GM19239 (cell line): ENCODE results near the gene RDH5.

ENCODE experiments used
- DNase-seq: peaks from one replicate; pipeline ENCODE4 v3.0.0; 2011; ENCODE audit warnings: low spot score; ENCODE audit not compliant: insufficient read length
- FAIRE-seq: peaks from 2 replicates; lab custom pipeline; 2011; peaks lifted over from hg19 to GRCh38; lab: Jason Lieb, UNC

The RDH5 gene

GRCh38 chr12:55711786-55712553 lies 8.2 kb upstream of the RDH5 start:
- FAIRE-seq = no peak
- no peak for DNase-seq

- FAIRE-seq (no peak), DNase-seq (no peak)
Measured at GRCh38 chr12:55712700-55713415, 7.3 kb upstream of the RDH5 start.

DNA sequence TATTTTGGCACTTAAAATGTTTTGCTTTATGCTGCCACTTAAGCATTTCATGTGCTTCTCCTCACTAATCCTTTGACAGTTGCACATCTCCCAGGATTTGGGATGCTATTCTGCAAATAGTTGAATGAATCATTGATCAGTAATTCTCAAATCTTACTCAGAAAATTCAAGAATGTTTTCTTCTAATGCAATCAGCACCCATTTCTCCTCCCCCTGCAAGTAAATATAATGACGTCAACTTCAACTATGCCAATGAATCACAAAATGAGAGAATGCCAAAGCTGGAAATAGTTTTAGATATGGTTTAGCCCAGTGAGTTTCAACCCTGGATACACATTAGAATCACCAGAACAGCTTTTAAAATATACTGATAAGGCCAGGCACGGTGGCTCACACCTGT lies 6.5 kb upstream of the RDH5 start:
- FAIRE-seq (no peak), DNase-seq (no peak)

GRCh38 chr12:55715169-55715764 lies 4.9 kb upstream of the RDH5 start:
- DNase-seq = no peak
- no peak for FAIRE-seq

GRCh38 chr12:55715833-55716581 lies 4.2 kb upstream of the RDH5 start, which contains the start of gene BLOC1S1:
Gene BLOC1S1, plus strand, starts transcription at chr12:55716046. Its CDS starts 6 bp downstream, at chr12:55716052.
- peak; percentile 94 for FAIRE-seq

DNA sequence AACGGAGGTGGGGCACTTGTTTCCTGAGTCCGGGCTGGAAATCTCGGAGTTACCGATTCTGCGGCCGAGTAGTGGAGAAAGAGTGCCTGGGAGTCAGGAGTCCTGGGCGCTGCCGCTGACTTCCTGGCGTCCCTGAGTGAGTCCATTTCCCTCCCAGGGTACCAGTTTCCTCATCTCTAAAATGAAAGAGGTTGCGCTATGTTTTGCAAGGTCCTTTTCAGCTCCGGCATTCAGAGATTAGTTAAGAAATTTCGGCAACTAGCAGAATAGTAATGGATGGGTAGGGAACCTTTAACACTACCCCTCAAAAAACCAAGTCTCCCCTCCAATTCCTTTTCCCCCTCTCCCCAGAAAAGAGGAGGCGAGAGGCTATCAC lies 3.6 kb upstream of the RDH5 start:
- DNase-seq = no peak
- no peak for FAIRE-seq

More at GRCh38 chr12:55715833-55716581, 4.2 kb upstream of the RDH5 start, which contains the start of gene BLOC1S1:
- DNase-seq = peak; percentile 94

GRCh38 chr12:55717011-55718007 lies 2.9 kb upstream of the RDH5 start:
- no peak for DNase-seq
- FAIRE-seq = no peak

DNA sequence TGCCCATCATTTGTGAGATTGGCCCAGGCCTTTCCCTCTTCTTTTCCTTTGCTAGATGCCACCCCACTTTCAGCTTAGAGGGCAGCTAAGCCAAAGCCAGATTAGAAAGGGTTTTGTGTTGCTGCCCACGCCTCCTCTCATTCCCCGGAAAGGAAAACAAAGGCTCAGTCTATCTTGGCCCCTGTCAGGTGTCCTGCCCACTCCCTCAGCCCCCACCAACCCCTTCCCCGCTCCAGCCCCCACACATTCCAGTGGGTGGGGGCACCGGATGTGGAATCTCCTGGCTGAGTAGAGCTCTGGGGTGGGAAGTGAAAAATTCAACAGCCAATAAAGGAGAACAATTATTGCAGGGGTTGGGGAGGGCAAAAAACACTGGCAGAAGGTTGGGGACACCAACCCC lies 2.2 kb upstream of the RDH5 start:
- DNase-seq = no peak
- no peak for FAIRE-seq

- DNase-seq (no peak), FAIRE-seq (no peak)
Measured at GRCh38 chr12:55718624-55719275, 1.4 kb upstream of the RDH5 start.

DNA sequence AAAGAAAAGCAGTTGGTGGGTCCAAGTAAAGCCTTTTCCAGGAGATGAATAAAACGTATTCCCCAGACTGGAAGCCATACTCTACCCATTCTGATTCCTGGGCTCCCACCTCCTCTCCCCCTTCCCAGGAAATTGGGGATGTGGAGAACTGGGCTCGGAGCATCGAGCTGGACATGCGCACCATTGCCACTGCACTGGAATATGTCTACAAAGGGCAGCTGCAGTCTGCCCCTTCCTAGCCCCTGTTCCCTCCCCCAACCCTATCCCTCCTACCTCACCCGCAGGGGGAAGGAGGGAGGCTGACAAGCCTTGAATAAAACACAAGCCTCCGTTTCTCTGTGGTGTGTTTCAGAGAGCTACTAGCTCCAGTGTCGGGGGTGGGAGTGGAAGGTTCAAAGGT lies 822 bp upstream of the RDH5 start:
- no peak for DNase-seq
- FAIRE-seq = no peak

- DNase-seq (no peak), FAIRE-seq (no peak)
Measured at GRCh38 chr12:55720894-55721444, 776 bp downstream of the RDH5 start.

GRCh38 chr12:55721601-55722213 lies 1.5 kb downstream of the RDH5 start:
- DNase-seq = no peak
- no peak for FAIRE-seq

DNA sequence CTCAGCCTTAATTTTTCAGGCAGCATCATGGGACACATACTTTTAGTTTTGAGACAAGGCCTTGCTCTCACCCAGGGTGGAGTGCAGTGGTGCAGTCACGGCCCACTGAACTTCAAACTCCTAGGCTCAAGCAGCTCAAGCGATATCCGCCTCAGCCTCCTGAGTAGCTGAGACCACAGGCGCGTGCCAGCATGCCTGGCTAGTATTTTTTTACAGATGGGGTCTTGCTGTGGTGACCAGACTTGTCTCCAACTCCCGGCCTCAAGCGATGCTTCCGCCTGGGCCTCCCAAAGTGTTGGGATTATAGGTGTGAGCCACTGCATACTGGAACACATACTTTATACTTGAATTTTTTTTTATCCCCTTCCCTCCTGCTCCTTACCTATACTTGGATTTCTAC lies 2.8 kb downstream of the RDH5 start:
- no peak for DNase-seq
- FAIRE-seq = no peak

GRCh38 chr12:55723516-55724225 lies 3.5 kb downstream of the RDH5 start:
- no peak for FAIRE-seq
- DNase-seq = no peak

DNA sequence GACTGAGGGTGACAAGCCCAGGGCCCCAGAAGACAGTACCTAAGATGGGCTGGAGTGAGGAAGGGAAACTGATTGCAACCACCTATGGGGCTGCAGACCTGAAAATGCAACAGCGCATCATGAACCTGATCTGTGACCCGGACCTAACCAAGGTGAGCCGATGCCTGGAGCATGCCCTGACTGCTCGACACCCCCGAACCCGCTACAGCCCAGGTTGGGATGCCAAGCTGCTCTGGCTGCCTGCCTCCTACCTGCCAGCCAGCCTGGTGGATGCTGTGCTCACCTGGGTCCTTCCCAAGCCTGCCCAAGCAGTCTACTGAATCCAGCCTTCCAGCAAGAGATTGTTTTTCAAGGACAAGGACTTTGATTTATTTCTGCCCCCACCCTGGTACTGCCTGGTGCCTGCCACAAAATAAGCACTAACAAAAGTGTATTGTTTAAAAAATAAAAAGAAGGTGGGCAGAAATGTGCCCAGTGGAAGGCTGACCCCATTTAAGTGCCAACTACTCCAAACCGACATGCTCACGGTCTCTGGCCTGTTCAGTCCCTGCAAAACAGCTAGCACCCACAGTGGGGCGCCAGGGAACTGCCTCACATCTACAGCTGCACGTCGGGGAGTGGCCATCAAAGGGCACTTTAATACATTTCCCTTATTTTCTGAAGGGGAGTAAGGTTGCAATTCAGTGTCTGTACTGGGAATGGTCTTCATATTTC lies 4.2 kb downstream of the RDH5 start:
- FAIRE-seq (peak; percentile 35), DNase-seq (no peak)

DNA sequence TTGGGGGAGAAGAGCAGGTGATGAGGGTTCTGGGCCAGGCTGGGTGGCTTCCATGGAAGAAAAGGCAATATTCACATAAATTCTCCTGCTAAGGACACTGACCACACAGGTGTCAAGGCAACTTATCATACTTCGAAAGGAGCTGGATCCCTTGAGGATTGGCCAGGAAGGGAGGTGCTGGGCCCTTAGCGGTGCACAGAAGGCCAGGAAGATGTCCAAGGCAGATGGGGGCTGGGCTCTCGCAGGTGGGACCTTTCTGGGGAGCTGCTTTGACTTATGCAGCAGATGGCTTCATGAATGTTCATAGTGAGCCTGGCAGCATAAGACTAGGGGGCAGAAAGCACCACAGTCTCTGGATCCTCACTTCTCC lies 4.7 kb downstream of the RDH5 start:
- DNase-seq (no peak), FAIRE-seq (no peak)

- FAIRE-seq = no peak
- no peak for DNase-seq
Measured at GRCh38 chr12:55725556-55725955, 5.4 kb downstream of the RDH5 start.
